Cardiac septum (tissue), 1 donor: ENCODE data around the gene UQCR11. TPM values are rescaled to one million over a fixed set of nuclear protein-coding genes. Genes with fewer than 3 reads are reported as not detected.
A peak's percentile ranks its signal among the peaks of the same experiment; 100 is the strongest.

Experiments
- DNase-seq: peaks from one replicate; pipeline ENCODE4 v3.0.0-alpha.2; 2020; ENCODE audit warnings: low spot score
- intact Hi-C: fragments of 100-400 bp; cut with DNase I; formaldehyde crosslinking; loops from one replicate; pipeline ENCODE4 v1.14.0; 2022
- total RNA-seq: library from RNA; stranded (reverse); fragmentation: NEBNext Ultra II Directional; extraction: Animal tissue kit (Norgen Biotek cat#: 25700); gene quantifications from one replicate; pipeline ENCODE4 v1.2.1, GENCODE V29; 2021
- donor health status: DM: no; HTN: no; CAD: no.

UQCR11 gene
- total RNA-seq, 1 donor from 2014 or later = 697 TPM

- no peak for DNase-seq
- intact Hi-C loops = no loop called here
Observed at GRCh38 chr19:1598777-1599459, 6.3 kb downstream of the UQCR11 start.

DNA sequence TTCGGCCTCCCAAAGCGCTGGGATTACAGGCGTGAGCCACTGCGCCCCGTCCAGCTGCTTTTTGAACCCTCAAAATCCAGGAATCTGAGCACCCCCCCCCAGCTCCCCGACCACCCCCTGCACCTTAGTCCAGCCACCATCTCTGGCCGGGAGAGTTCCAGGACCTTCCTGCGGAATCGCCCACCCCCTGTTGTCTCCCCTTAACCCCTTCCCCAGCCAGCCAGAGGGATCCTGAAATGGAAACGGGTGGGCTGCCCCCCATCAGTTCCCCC is 11.8 kb downstream of the UQCR11 start:
- intact Hi-C loops = no loop called here
- no peak for DNase-seq

DNA sequence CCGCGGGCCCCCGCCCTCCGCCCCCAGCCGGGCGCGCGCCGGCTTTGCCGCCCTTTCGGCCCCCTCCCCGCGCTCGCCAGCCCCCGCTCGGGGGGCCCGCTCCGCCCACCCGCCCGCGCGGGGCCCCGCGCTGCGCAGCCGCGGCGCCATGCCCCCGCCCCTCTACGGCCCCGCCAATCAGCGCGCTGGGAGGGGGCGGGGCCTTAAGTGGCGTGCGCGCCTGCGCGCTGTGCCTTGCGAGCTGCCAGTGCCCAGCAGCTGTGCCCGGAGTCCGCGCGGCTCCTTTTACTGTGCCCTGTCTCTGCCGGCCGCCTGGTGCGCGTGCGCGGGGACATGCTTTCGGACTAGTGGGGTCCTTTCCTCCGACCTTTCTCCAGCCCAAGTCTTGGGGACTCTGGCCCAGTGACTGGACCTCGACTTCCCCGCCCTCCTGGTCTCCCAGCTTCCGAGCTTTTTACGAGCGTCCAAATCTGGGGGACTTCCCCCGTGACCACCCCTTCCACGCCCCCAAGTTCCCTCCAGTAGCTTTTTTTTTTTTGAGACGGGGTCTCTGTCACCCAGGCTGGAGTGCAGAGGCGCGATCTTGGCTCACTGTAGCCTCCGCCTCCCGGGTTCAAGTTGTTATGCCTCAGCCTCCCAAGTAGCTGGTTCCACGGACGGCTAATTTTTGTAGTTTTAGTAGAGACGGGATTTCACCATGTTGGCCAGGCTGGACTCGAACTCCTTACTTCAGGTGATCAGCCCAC is 12.3 kb downstream of the UQCR11 start, which contains the start of gene MBD3:
TSS of gene MBD3 (minus strand) at position 111 of the 746 bp plus-strand sequence. CDS start 234 bp downstream, outside the sequence.
- intact Hi-C loops = loop anchor here (1.0 kb wide), 1 partner anchor 12 kb away; the partner anchor contains the start of gene UQCR11
- DNase-seq = peak; percentile 95

GRCh38 chr19:1592024-1592754 is 13.1 kb downstream of the UQCR11 start:
- intact Hi-C loops = loop anchor here (1.0 kb wide), 1 partner anchor 13 kb away; the partner anchor contains the start of gene UQCR11
- peak; percentile 90 for DNase-seq

DNA sequence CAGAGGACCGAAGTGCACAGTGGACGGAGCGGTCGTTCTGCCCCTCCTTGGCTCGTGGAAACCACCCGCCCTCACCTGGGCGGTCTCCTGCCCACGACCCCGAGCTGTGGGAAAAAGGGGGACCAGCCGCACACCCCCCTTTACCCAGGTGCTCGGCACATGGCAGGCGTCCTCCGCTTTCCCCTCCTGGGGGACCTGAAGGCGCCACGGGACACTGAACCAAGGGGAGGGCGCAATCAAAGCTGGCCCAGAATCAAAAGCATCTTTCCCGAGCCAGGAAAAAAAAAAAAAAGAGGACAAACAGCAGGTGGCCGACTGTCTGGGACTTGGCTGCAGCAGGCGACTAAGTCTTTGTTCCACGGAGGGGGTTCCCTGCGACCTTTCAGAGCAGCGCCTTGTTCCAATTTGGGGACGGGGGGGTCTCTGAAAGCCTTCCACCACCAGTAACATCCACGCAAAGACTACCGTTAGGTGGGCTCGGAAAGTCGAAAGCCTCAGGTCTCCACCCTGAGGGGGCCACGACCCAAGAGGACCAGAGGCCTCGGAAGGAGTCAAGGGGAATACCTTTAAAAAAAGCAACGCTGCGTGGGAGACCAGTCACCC is 13.7 kb downstream of the UQCR11 start:
- intact Hi-C loops = loop anchor here (1.0 kb wide), 1 partner anchor 14 kb away; the partner anchor contains the start of gene UQCR11
- DNase-seq = no peak

GRCh38 chr19:1590641-1591397 is 14.4 kb downstream of the UQCR11 start:
- no peak for DNase-seq
- intact Hi-C loops = no loop called here

DNA sequence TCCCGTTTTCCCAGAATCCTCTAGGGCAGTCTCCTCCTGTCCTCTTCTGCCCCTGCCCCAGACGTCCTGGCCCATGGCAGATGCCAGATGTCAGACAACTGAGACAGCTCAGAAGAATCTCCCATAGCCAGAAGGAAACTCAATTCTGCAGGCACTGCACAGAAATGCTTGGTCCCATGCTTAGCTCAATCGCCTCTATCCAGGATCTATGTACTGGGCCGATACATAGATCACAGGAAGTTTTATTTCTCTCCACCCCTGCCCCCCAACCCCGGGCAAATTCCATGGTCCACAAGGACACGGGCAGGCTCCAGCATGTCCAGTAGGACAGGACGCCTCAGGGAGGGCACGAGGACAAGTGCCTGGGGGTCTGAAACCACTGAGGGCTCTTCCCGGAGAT is 17.4 kb downstream of the UQCR11 start:
- intact Hi-C loops = no loop called here
- DNase-seq = no peak

GRCh38 chr19:1585243-1585580 is 20.1 kb downstream of the UQCR11 start:
- no peak for DNase-seq
- intact Hi-C loops = no loop called here

GRCh38 chr19:1584500-1585242 is 20.6 kb downstream of the UQCR11 start:
- no peak for DNase-seq
- intact Hi-C loops = no loop called here

DNA sequence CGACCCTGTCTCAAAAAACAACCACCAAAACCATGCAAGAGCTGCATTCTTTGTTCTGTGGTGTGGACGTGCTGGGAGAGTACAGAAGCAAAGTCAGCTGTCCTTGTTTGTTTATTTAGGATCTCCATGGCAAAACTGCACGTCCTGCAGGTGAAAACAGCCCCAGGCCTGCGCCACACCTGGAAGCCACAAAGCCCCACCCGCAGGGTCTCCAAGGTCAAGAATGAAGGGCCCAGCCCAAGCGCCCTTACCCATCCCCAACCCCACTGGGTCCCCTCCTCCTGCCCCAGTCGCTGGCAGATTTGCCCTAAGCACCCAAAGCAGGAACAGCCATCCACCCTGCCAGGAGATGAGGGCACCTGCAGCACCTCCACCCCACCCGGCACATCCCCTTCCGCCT is 23.1 kb downstream of the UQCR11 start:
- no peak for DNase-seq
- intact Hi-C loops = no loop called here

DNA sequence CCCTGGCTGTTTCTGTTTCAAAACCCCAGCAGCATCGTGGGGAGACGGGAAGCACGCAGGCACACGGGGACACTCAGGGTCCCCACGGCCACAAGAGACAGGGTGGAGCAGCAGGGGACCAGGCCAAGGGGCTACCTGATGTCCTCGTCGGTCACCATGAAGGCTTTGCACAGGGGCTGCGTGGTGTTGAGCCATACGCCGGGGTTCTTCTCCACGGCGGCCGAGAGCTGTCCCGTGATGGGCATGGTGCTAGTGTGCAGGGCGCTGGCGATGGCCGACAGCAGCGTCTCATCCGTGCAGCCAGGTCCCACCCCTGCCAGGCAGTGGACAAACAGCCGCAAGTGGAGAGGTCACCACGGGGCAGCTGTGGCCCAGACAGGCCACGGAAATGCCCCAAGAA is 24.3 kb downstream of the UQCR11 start:
- intact Hi-C loops = no loop called here
- DNase-seq = no peak

DNA sequence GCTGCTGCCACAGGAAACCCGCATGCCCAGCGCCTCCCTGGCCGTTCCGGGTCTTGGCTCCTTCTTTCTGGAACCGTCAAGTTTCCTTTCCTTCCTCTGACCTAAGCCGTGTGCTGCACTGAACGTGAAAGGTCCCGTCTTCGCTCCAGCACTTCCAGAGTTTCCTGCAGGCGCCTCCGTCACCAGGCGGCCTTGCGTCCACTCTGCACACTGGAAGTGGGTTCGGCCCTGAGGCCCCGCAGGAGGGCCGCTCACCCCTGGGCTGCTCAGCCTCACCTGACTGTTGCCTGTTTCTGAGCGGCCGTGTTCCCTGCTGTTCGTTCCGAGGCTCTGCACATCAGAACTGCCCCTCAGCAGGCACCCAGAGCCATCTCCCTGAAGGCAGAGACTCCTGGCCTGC is 24.9 kb downstream of the UQCR11 start:
- intact Hi-C loops = no loop called here
- no peak for DNase-seq

GRCh38 chr19:1579222-1579621 is 26.0 kb downstream of the UQCR11 start:
- intact Hi-C loops = no loop called here
- no peak for DNase-seq

DNA sequence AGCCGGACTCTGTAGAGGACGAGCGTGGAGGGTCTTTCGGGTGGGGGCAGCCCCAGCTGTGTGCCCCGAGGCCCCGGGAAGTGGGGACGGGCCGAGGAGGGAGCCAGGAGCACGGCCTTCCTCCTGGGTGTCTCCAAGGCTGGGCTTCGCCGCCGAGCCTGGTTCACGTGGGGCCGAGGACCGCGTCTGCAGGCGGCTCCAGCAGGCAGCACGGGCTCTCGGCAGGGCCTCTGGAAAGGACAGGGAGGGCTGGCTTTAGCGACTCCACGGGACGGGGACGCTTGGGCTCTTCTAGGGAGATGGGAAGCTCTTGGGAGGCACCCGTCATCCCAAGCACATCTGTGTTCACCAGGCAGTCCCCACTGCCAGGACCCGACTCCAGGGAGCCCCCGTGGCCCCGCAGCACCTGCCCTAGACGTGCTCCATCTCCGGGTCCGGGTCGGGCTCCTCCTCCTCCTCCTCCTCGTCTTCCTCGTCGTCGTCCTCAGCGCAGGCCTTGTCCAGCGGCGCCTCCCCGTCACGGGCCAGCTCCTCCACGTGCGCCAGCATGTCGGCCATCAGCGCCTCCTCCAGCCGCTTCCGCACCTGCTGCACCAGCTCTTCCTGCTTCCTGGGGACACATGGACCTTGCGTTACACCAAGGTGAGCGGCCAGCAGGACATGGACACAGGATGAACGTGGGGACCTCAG is 27.2 kb downstream of the UQCR11 start:
- intact Hi-C loops = no loop called here
- DNase-seq = no peak

DNA sequence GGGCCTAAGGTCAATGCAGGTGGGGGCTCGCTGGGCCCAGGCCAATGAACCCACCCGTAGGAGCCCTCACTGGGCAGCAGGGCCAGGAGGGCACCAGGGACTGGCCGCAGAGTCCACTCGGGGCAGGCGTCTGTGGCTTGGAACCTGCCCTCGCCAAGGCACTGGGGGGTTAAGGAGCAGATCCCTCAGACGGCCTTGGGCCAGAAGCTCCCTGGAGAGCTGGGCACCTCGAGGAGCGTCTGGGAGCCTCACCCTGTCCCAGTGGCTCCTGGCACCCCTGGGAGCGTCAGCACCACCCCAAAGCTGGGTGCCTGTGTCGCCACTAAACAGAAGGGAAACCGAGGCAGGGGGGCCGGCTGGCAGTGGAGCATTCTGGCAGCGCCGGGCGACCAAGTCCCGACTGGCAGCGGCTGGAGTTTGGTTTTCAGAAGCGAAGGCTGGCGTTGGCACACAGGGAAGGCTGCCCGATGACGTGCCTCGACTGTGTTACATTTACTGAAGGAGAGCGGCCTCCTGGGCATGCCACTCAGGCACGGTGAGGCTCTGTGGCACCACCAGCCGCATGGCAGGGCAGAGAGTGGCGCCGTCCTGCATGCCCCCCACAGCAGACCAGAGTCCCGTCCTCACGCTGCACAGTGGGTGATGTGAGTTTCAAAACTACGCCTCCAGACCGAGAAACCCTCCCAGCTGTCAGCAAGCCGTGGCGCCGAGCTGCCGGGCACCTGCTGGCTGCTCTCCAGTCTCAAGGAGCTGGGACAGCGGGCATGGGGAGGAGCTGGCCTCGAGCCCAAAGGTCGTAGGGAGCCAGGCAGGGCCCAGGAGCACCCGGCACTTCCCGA is 28.0 kb downstream of the UQCR11 start:
- no peak for DNase-seq
- intact Hi-C loops = no loop called here

GRCh38 chr19:1576242-1577089 is 28.8 kb downstream of the UQCR11 start:
- intact Hi-C loops = no loop called here
- no peak for DNase-seq
